Hippocampal formation (tissue), 2 donors: ENCODE data around the gene KIF26B.

Experiments
- DNase-seq, 2 donors: peaks; one replicate each; lab custom pipeline; 2025; lab: John Stamatoyannopoulos, UW

KIF26B gene

GRCh38 chr1:245278846-245279245 lies 124.1 kb downstream of the KIF26B start:
- DNase-seq, result no peak

- DNase-seq, result no peak
Observed at GRCh38 chr1:245279346-245279745, 124.6 kb downstream of the KIF26B start.

- no peak for DNase-seq
Observed at GRCh38 chr1:245283001-245283400, 128.2 kb downstream of the KIF26B start.

- DNase-seq, result no peak
Observed at GRCh38 chr1:245285168-245285567, 130.4 kb downstream of the KIF26B start.

- DNase-seq, result no peak
Observed at GRCh38 chr1:245288796-245289195, 134.0 kb downstream of the KIF26B start.

- DNase-seq, result no peak
Observed at GRCh38 chr1:245290836-245291235, 136.1 kb downstream of the KIF26B start.

GRCh38 chr1:245291351-245291750 lies 136.6 kb downstream of the KIF26B start:
- no peak for DNase-seq

GRCh38 chr1:245292141-245292540 lies 137.4 kb downstream of the KIF26B start:
- DNase-seq, result no peak

- DNase-seq, result no peak
Observed at GRCh38 chr1:245292553-245292952, 137.8 kb downstream of the KIF26B start.

- no peak for DNase-seq
Observed at GRCh38 chr1:245294020-245294419, 139.2 kb downstream of the KIF26B start.

- DNase-seq, result peak; percentile 25 to 77
Observed at GRCh38 chr1:245298781-245299180, 144.0 kb downstream of the KIF26B start.

- no peak for DNase-seq
Observed at GRCh38 chr1:245301162-245301580, 146.4 kb downstream of the KIF26B start.

GRCh38 chr1:245301921-245302320 lies 147.1 kb downstream of the KIF26B start:
- DNase-seq, result no peak

- DNase-seq, result no peak
Observed at GRCh38 chr1:245304698-245305097, 149.9 kb downstream of the KIF26B start.

- DNase-seq, result no peak
Observed at GRCh38 chr1:245306020-245306419, 151.2 kb downstream of the KIF26B start.

- DNase-seq, result no peak
Observed at GRCh38 chr1:245306628-245307410, 152.0 kb downstream of the KIF26B start.

GRCh38 chr1:245310571-245311531 lies 156.1 kb downstream of the KIF26B start:
- peak in 1 of 2 donors; percentile 40 for DNase-seq

- no peak for DNase-seq
Observed at GRCh38 chr1:245311887-245312536, 157.2 kb downstream of the KIF26B start.

GRCh38 chr1:245313576-245313975 lies 158.8 kb downstream of the KIF26B start:
- no peak for DNase-seq

GRCh38 chr1:245316784-245317183 lies 162.0 kb downstream of the KIF26B start:
- no peak for DNase-seq

GRCh38 chr1:245317217-245317616 lies 162.4 kb downstream of the KIF26B start:
- no peak for DNase-seq

- DNase-seq, result no peak
Observed at GRCh38 chr1:245319094-245319493, 164.3 kb downstream of the KIF26B start.
